Psoas muscle (tissue), 8 donors: ENCODE measurements around the gene UBE2E1. TPM values are rescaled to one million over a fixed set of nuclear protein-coding genes. Genes with fewer than 3 reads are reported as not detected.
"Not testable (repeated sequence)": the region's sequence is repeated elsewhere in the genome, so short reads cannot be mapped to it uniquely, and the experiment has no call there.

ENCODE experiments used
- ATAC-seq, 4 donors: fragments of 200-7000 bp; cut with Tn5 transposase; one replicate each; pipeline ENCODE4 v1.9.1; 2020; ENCODE audit warnings: moderate library complexity in 3 of 4, mild to moderate bottlenecking in 2 of 4
- DNase-seq, 2 donors: peaks; one replicate each; pipeline ENCODE4 v3.0.0-alpha.2; 2020
- H3K27ac ChIP-seq: fragments of 200-600 bp; one replicate; pipeline ENCODE4 v1.8.0; 2022
- H3K27me3 ChIP-seq, 3 donors: fragments of 200-600 bp in 1 of 3; one replicate each; pipeline versions ENCODE4 v1.6.1 to v1.8.0; 2013 to 2022; ENCODE audit warnings: low read length in 2 of 3, mild to moderate bottlenecking in 2 of 3, moderate library complexity in 1 of 3; ENCODE audit not compliant: insufficient read depth in 3 of 3
- H3K36me3 ChIP-seq, 2 donors: fragments of 200-600 bp in 1 of 2; one replicate each; pipeline versions ENCODE4 v1.6.1 to v1.8.0; 2013 to 2022; ENCODE audit warnings: low read depth in 1 of 2, mild to moderate bottlenecking in 1 of 2, moderate library complexity in 1 of 2; ENCODE audit not compliant: insufficient read depth in 1 of 2
- H3K4me1 ChIP-seq: fragments of 200-600 bp; one replicate; pipeline ENCODE4 v1.8.0; 2022
- H3K4me3 ChIP-seq: fragments of 200-600 bp; one replicate; pipeline ENCODE4 v1.8.0; 2022; ENCODE audit warnings: mild to moderate bottlenecking
- H3K9me3 ChIP-seq: fragments of 200-600 bp; one replicate; pipeline ENCODE4 v1.8.0; 2022
- WGBS, 3 donors: extraction: QIAGEN DNeasy Blood & Tissue Kit; methylation state at CpG; one replicate each; pipeline versions ENCODE4 v1.1.6 to v1.1.7; 2013; 5-methylcytosine and 5-hydroxymethylcytosine counted together
- intact Hi-C, 2 donors: fragments of 100-400 bp; cut with DNase I; formaldehyde crosslinking; loops; one replicate each; pipeline versions ENCODE4 v1.11.0 to v1.14.2; 2022
- polyA plus RNA-seq, 3 donors: library from polyadenylated mRNA; stranded (reverse); fragments of 200-250 nt; gene quantifications; one replicate each; pipeline ENCODE4 v1.2.3, GENCODE V29; 2013
- total RNA-seq, 4 donors: library from RNA; stranded (reverse); fragmentation: NEBNext Ultra II Directional in 2 of 4; extraction: Animal tissue kit (Norgen Biotek cat#: 25700) in 2 of 4; gene quantifications; one replicate each; pipeline versions ENCODE4 v1.2.1 to v1.2.4, GENCODE V29; 2021 to 2023
- TF ChIP-seq, protein P1 (sequence below): fragments of 200-600 bp; IDR thresholded peaks from one replicate; pipeline ENCODE4 v1.8.0; 2022; ENCODE audit warnings: antibody characterized with exemption
- donor health status: healthy with polysubstance abuse.
- donor health status: DM: no; HTN: no; CAD: no; lungs with moderate emphysema.
- donor health status: Bipolar disorder and iron deficiency.
- donor health status: healthy.
- donor health status: DM: yes; HTN: yes; CAD: no.
- donor health status: DM: no; HTN: no; CAD: no.
- donor health status: DM: no; HTN: no; CAD: no.
- donor health status: DM: yes; HTN: yes; CAD: no.

Gene UBE2E1
- total and polyA plus RNA-seq, 7 donors: 54.1 to 112 (median 85.9) TPM

DNA sequence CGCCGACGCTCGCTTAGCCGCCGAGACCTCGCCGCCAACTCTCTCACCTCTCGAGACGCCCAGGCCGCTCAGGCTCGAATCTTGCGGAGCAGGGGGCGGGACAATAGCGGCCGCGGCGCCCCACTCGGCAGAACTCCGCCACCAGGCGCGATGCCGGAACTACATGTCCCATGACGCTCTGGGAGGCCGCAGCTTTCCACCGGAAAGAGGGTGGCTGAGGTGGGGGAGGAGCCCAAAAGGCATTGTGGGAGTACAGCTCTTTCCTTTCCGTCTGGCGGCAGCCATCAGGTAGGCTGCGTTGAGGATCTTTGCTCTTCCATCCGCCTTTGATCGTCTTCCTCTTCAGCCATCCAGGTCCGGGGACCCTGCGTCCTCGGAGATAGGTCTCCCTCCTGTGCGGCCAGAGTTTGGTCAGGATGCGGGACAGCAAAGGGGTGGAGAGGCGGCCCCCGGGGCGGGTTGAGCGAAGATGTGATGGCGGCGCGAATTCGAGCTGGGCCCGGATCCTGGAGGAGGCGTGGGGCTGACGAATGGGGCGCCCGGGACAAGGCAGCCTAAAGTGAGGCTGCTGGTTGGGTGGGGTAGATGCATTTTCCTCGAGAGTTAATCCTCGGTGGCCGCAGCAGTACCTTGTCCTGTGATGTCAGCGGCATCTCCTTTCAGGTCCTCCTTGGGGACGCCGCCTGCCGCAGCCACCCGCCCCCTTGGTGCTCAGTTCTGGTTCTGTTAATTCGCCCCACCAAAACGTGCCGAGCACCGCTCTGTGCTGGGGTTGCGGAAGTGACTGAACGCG, 111.3 kb downstream of the UBE2E1 start, which contains the start of the genes NKIRAS1 and RPL15:
Gene NKIRAS1 (minus strand): TSS at position 105 of the 793 bp plus-strand sequence. CDS start 6,086 bp downstream, outside the sequence.
Gene RPL15 (plus strand): TSS at position 247 of the 793 bp plus-strand sequence. CDS start 728 bp downstream, outside the sequence.
- 0% methylated on average over 59 to 64 of the region's 64 CpGs for WGBS, 3 donors
- peak; percentile 97 to 99 for DNase-seq
- intact Hi-C loops: loop anchor here in 1 of 2 donors (2.0 kb wide), 1 partner anchor 28 kb away; the partner anchor contains the start of gene NR1D2
- peak; percentile 97 to 99 (median 98) for ATAC-seq
- Histone ChIP-seq H3K27ac (peak within 1 kb of the TSS; percentile 97), H3K36me3 (peaks cover 3 to 43% of the 10 kb centered on the region in 2 donors), H3K9me3 (no peaks in the 10 kb centered on the region), H3K4me3 (peak within 1 kb of the TSS; percentile 85), H3K27me3 (no peaks in the 10 kb centered on the region), H3K4me1 (peaks cover 35% of the 10 kb centered on the region)
- TF ChIP-seq, protein P1, sequence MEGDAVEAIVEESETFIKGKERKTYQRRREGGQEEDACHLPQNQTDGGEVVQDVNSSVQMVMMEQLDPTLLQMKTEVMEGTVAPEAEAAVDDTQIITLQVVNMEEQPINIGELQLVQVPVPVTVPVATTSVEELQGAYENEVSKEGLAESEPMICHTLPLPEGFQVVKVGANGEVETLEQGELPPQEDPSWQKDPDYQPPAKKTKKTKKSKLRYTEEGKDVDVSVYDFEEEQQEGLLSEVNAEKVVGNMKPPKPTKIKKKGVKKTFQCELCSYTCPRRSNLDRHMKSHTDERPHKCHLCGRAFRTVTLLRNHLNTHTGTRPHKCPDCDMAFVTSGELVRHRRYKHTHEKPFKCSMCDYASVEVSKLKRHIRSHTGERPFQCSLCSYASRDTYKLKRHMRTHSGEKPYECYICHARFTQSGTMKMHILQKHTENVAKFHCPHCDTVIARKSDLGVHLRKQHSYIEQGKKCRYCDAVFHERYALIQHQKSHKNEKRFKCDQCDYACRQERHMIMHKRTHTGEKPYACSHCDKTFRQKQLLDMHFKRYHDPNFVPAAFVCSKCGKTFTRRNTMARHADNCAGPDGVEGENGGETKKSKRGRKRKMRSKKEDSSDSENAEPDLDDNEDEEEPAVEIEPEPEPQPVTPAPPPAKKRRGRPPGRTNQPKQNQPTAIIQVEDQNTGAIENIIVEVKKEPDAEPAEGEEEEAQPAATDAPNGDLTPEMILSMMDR: peak; percentile 46

DNA sequence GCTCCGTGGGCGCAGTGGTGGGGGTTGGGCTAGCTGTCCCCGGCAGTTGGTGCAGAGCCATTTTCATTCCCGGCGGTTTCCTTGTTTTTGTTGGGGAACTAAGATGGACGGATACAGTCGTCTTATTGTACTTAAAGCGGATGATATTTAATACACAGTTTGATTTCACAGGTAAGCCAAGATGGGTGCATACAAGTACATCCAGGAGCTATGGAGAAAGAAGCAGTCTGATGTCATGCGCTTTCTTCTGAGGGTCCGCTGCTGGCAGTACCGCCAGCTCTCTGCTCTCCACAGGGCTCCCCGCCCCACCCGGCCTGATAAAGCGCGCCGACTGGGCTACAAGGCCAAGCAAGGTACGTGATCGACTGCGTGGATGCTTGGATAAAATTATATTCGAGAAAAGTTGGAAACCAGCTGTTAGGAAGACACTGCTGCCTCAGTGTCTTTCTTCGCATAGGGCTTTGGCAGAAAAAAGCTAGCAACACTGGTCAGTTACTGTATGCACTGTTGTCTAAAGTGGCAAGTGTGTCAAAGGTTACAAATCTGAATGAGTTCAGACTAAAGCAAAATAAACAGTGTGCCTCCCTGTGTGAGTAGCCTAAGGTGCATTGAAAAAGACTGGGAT, 112.0 kb downstream of the UBE2E1 start:
- peaks cover 3 to 50% of the 10 kb centered on the region in 2 donors for H3K36me3 ChIP-seq
- H3K9me3 ChIP-seq, H3K27me3 ChIP-seq, DNase-seq: not testable (repeated sequence)
- intact Hi-C loops: loop anchor here (1.0 to 2.0 kb wide), 2 partner anchors 27 kb away; partner anchors contain the start of gene NR1D2 (in 1 of the 2)
- peak in 3 of 4 donors; percentile 56 to 64 (median 62) for ATAC-seq
- H3K4me3 ChIP-seq: peak overlapping the region; percentile 85
- H3K4me1 ChIP-seq: peaks cover 35% of the 10 kb centered on the region
- WGBS, 3 donors: 1 to 2% (median 2%) methylated on average over 18 to 21 of the region's 21 CpGs
- H3K27ac ChIP-seq: peak overlapping the region; percentile 97

DNA sequence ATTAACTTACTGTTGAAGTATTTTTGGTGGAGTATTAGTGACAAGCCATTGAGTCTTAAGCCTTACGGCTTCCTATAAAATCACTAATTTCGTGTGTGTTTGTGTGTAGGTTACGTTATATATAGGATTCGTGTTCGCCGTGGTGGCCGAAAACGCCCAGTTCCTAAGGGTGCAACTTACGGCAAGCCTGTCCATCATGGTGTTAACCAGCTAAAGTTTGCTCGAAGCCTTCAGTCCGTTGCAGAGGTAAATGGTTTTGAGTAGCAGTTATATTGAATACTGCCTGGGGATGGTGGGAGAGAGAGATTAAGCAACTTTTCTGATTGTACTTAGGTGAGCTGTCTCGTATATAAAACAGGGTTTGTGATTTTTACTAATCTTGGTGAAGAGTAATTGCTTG, 112.6 kb downstream of the UBE2E1 start:
- 32 to 44% (median 37%) methylated on average over 12 of the region's 12 CpGs for WGBS, 3 donors
- Histone ChIP-seq H3K4me1 (peaks cover 35% of the 10 kb centered on the region), H3K27ac (peak overlapping the region; percentile 97), H3K36me3 (peaks cover 3 to 51% of the 10 kb centered on the region in 2 donors), H3K4me3 (peak overlapping the region; percentile 85)
- not testable (repeated sequence) for H3K9me3 ChIP-seq, H3K27me3 ChIP-seq, ATAC-seq, DNase-seq
- intact Hi-C loops: loop anchor here in 1 of 2 donors (1.0 kb wide), 1 partner anchor 26 kb away; no protein-coding TSS in a partner anchor

DNA sequence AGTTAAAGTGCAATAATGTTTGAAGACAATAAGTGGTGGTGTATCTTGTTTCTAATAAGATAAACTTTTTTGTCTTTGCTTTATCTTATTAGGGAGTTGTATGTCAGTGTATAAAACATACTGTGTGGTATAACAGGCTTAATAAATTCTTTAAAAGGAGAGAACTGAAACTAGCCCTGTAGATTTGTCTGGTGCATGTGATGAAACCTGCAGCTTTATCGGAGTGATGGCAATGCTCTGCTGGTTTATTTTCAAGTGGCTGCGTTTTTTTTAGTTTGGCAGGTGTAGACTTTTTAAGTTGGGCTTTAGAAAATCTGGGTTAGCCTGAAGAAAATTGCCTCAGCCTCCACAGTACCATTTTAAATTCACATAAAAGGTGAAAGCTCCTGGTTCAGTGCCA, 113.9 kb downstream of the UBE2E1 start:
- H3K9me3 ChIP-seq: no peaks in the 10 kb centered on the region
- DNase-seq (no peak), ATAC-seq (no peak)
- TF ChIP-seq, protein P1: no peak
- intact Hi-C loops: no loop called here
- peaks cover 29% of the 10 kb centered on the region for H3K4me1 ChIP-seq
- peaks cover 3 to 51% of the 10 kb centered on the region in 2 donors for H3K36me3 ChIP-seq
- H3K27me3 ChIP-seq: no peaks in the 10 kb centered on the region
- peak overlapping the region; percentile 39 for H3K27ac ChIP-seq
- 47 to 73% (median 55%) methylated on average over 2 of the region's 2 CpGs for WGBS, 3 donors
- peak overlapping the region; percentile 85 for H3K4me3 ChIP-seq

DNA sequence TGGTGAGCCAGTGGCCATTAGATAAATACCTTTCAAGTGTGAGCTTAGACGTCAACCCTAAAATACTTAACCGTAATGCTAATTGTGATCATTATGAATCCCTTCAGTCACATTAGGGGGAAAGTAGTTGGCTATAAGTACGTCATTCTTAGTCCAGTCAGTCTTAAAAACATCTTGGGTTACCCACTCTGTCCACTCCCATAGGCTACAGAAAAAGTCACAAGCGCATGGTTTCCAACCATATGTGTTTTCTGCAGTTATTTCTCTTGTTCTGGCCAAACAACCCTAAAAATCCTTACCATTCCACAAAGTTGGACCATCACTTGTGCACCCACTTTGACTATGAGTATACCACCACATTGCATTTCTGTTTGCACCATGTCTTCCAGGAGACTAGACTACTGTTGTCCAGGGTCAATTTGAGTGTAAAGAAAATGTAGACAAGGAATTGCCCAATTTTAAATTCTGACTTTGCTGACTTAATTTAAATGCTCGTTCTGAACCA, 114.4 kb downstream of the UBE2E1 start:
- TF ChIP-seq, protein P1: no peak
- DNase-seq (no peak), ATAC-seq (no peak)
- Histone ChIP-seq H3K36me3 (peaks cover 3 to 53% of the 10 kb centered on the region in 2 donors), H3K27me3 (no peaks in the 10 kb centered on the region), H3K4me3 (peak overlapping the region; percentile 85), H3K27ac (peak overlapping the region; percentile 39), H3K4me1 (peaks cover 23% of the 10 kb centered on the region), H3K9me3 (no peaks in the 10 kb centered on the region)
- WGBS, 3 donors: 75 to 88% (median 75%) methylated on average over 5 of the region's 5 CpGs
- intact Hi-C loops: no loop called here
